ENCODE data around the gene ABHD18. TPM values are rescaled to one million over a fixed set of nuclear protein-coding genes. Genes with fewer than 3 reads are reported as not detected.
"Not testable (repeated sequence)": the region's sequence is repeated elsewhere in the genome, so short reads cannot be mapped to it uniquely, and the experiment has no call there.

The ABHD18 gene
- total RNA-seq, 2 donors from 2014 or later = 7.4 to 17.0 TPM

DNA sequence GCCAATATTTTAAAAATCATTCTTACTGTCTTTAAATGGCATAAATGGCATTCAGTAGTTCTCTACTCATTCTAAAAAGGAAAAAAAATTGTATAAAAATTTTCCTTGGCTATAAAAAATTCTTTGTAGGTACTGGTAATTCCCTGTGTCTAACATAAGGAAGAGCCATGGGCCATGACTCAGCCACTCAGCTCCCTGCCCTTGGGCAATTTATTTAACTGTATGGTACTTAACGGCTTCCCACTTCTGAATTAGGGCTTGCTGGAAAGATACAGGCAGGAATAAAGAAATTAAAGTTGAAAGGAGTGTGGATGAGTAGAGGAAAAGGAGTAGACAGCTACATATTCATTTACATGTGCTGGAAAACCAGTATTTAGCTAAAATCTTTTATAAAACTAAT lies 30.6 kb downstream of the ABHD18 start:
- H3K4me1 ChIP-seq (ENCODE audit: control insufficient read depth in 1 of 2, low read depth in 2 of 2) = no peaks in the 10 kb centered on the region
- no peak overlapping the region for H3K27ac ChIP-seq
- peaks cover 8% of the 10 kb centered on the region for H3K36me3 ChIP-seq
- peaks cover 7% of the 10 kb centered on the region for H3K9me3 ChIP-seq
- ATAC-seq (ENCODE audit: insufficient number of reproducible peaks, low FRiP score, low read depth) (no peak), DNase-seq (ENCODE audit: low spot score) (no peak)
- no peaks in the 10 kb centered on the region for H3K27me3 ChIP-seq (replicated peaks; ENCODE audit: insufficient read depth)
- TF ChIP-seq, protein P1, sequence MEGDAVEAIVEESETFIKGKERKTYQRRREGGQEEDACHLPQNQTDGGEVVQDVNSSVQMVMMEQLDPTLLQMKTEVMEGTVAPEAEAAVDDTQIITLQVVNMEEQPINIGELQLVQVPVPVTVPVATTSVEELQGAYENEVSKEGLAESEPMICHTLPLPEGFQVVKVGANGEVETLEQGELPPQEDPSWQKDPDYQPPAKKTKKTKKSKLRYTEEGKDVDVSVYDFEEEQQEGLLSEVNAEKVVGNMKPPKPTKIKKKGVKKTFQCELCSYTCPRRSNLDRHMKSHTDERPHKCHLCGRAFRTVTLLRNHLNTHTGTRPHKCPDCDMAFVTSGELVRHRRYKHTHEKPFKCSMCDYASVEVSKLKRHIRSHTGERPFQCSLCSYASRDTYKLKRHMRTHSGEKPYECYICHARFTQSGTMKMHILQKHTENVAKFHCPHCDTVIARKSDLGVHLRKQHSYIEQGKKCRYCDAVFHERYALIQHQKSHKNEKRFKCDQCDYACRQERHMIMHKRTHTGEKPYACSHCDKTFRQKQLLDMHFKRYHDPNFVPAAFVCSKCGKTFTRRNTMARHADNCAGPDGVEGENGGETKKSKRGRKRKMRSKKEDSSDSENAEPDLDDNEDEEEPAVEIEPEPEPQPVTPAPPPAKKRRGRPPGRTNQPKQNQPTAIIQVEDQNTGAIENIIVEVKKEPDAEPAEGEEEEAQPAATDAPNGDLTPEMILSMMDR (IDR thresholded peaks at IDR 0.05) = no peak
- H3K4me3 ChIP-seq = no peak overlapping the region

DNA sequence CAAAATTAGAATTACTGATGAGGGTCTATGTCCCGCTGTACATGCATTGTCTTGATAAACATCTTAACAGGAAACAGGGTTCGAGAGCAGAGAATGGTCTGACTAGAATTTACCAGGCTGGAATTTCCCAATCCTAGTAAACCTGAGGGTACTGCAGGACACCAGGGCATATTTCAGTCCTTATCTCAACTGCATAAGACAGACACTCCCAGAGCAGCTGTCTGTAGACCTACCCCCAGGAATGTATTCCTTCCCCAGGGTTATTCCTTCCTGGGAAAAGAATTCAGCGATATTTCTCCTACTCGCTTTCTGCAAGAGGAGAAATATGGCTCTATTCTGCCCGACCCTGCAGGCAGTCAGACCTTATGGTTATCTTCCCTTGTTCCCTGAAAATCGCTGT lies 31.3 kb downstream of the ABHD18 start:
- not testable (repeated sequence) for H3K4me1 ChIP-seq (ENCODE audit: control insufficient read depth in 1 of 2, low read depth in 2 of 2); H3K36me3 ChIP-seq; H3K9me3 ChIP-seq; DNase-seq (ENCODE audit: low spot score); H3K4me3 ChIP-seq; H3K27me3 ChIP-seq (replicated peaks; ENCODE audit: insufficient read depth); H3K27ac ChIP-seq; ATAC-seq (ENCODE audit: insufficient number of reproducible peaks, low FRiP score, low read depth)

DNA sequence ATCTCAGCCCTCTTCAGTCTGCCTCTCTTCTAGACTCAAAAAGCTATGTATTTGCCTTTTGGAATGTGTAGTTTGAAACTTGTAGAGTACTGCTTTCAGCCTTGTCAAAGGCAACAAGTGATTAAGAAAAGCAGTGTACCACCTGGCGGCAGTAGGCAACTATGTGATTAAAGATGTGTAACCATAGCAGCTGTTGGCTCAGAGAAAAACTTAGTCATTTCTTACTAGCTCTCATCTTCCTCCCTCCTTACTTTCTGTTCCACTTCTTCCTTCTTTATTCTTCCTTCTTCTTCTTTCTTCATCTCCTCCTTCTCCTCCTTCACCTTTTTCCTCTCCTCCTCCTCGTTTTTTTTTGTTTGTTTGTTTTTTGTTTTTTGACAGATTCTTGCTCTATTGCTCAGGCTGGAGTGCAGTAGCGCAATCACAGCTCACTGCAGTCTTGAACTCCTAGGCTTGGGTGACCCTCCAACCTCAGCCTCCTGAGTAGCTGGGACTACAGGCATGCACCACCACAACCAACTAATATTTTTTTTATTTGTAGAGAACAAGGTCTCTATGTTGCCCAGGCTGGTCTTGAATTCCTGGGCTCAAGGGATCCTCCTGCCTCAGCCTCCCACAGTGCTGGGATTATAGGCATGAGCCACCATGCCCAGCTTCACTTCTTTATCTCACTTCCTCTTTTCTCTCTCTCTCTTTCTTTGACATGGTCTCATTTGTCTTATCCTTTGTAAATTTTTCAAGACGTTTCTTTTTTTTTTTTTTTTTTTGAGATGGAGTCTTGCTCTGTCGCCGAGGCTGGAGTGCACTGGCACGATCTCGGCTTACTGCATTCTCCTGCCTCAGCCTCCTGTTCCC lies 32.6 kb downstream of the ABHD18 start:
- Histone ChIP-seq H3K4me1 (ENCODE audit: control insufficient read depth in 1 of 2, low read depth in 2 of 2) (no peaks in the 10 kb centered on the region), H3K27ac (no peak overlapping the region), H3K36me3 (peaks cover 8% of the 10 kb centered on the region), H3K27me3 (replicated peaks; ENCODE audit: insufficient read depth) (no peaks in the 10 kb centered on the region), H3K9me3 (peaks cover 7% of the 10 kb centered on the region), H3K4me3 (no peak overlapping the region)
- ATAC-seq (ENCODE audit: insufficient number of reproducible peaks, low FRiP score, low read depth) (no peak), DNase-seq (ENCODE audit: low spot score) (no peak)
- TF ChIP-seq, protein P1 (IDR thresholded peaks at IDR 0.05) = no peak

DNA sequence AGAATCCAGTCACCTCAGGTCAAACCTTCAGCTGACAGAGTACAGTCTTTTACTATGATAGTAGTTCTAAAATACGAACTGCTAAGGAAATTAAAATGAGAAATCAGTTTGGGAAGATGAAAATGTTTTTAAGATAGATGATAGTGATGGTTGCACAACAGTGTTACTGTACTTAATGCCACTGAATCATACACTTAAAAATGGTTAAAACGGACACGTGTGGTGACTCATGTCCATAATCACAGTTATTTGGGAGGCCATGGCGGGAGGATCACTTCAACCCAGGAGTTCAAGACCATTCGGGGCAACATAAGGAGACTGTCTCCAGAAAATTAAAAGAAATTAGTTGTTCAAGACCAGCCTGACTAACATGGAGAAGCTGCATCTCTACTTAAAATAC lies 41.4 kb downstream of the ABHD18 start:
- Histone ChIP-seq H3K9me3 (no peaks in the 10 kb centered on the region), H3K4me1 (ENCODE audit: control insufficient read depth in 1 of 2, low read depth in 2 of 2) (no peaks in the 10 kb centered on the region), H3K4me3 (no peak overlapping the region), H3K27ac (no peak overlapping the region), H3K27me3 (replicated peaks; ENCODE audit: insufficient read depth) (no peaks in the 10 kb centered on the region), H3K36me3 (no peaks in the 10 kb centered on the region)
- TF ChIP-seq, protein P1 (IDR thresholded peaks at IDR 0.05) = no peak
- DNase-seq (ENCODE audit: low spot score) (no peak), ATAC-seq (ENCODE audit: insufficient number of reproducible peaks, low FRiP score, low read depth) (no peak)

DNA sequence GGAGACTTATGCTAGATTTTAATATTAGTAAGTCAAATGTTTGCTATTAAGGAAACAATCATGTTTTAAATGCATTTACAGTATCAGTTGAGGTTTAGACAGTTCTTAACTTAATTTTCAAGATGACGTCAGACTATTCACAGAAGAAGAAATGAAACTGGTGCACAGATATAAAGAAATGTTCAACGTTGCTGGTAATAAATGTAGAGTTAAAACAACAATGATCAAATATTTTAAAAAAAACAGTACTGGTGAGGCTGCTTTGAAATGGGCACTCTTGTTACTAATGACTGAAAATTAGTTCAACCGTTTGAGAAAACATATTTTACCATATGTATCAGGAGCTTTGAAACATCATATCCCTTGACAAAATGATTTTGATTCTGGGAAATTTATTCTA lies 44.2 kb downstream of the ABHD18 start:
- ATAC-seq (ENCODE audit: insufficient number of reproducible peaks, low FRiP score, low read depth) (no peak), DNase-seq (ENCODE audit: low spot score) (no peak)
- no peaks in the 10 kb centered on the region for H3K9me3 ChIP-seq
- no peaks in the 10 kb centered on the region for H3K36me3 ChIP-seq
- TF ChIP-seq, protein P1 (IDR thresholded peaks at IDR 0.05) = no peak
- H3K27me3 ChIP-seq (replicated peaks; ENCODE audit: insufficient read depth) = no peaks in the 10 kb centered on the region
- no peak overlapping the region for H3K4me3 ChIP-seq
- no peaks in the 10 kb centered on the region for H3K4me1 ChIP-seq (ENCODE audit: control insufficient read depth in 1 of 2, low read depth in 2 of 2)
- H3K27ac ChIP-seq = no peak overlapping the region
